ENCODE results near the gene STXBP6.

- no peak for TF ChIP-seq CTCF (IDR thresholded peaks at IDR 0.05; ENCODE audit: insufficient read depth, low read length, poor library complexity, severe bottlenecking)
- TF ChIP-seq EZH2phosphoT487 (conservative IDR thresholded peaks at IDR 0.05; ENCODE audit: low read length): no peak
Measured at GRCh38 chr14:24911324-24912109, 138.4 kb downstream of the STXBP6 start.

All from SU-DHL-6 (cell line).